H1 (cell line): ENCODE measurements around the gene LPCAT1.

Experiments
- CTCF ChIP-seq, 3 experiments: IDR thresholded peaks; 1 replicate in 2 of 3; 2 replicates in 1 of 3; pipeline versions ENCODE4 v1.5.1 to v1.6.1; 2011; ENCODE audit warnings: low read length in 3 of 3, mild to moderate bottlenecking in 3 of 3, inconsistent platforms in 2 of 3, low read depth in 1 of 3, moderate library complexity in 1 of 3; ENCODE audit not compliant: insufficient read depth in 1 of 3; ENCODE audit errors: control extremely low read depth in 1 of 3
- EZH2 ChIP-seq: fragments of 200-600 bp; sonication (generic); IDR thresholded peaks from 2 replicates; pipeline ENCODE4 v1.7.1; 2012; ENCODE audit warnings: low read depth, mild to moderate bottlenecking, moderate library complexity, low read length, inconsistent platforms; ENCODE audit not compliant: severe bottlenecking
- KDM4A ChIP-seq: IDR thresholded peaks from one replicate; pipeline ENCODE4 v1.7.1; 2012; ENCODE audit warnings: low read depth, mild to moderate bottlenecking, moderate library complexity, low read length, inconsistent platforms; ENCODE audit not compliant: severe bottlenecking
- POLR2A ChIP-seq, 2 experiments: IDR thresholded peaks; 1 replicate in 1 of 2; 2 replicates in 1 of 2; pipeline ENCODE4 v1.6.1; 2011; ENCODE audit warnings: low read depth in 2 of 2, low read length in 2 of 2, mild to moderate bottlenecking in 2 of 2; ENCODE audit errors: control extremely low read depth in 1 of 2
- SP2 ChIP-seq: IDR thresholded peaks from 2 replicates; pipeline ENCODE4 v1.6.1; 2012; ENCODE audit warnings: mild to moderate bottlenecking, low read length, inconsistent platforms
- ZNF274 ChIP-seq: IDR thresholded peaks from 2 replicates; pipeline ENCODE4 v1.7.0; 2012; ENCODE audit warnings: low read length, borderline replicate concordance; ENCODE audit errors: extremely low read depth

GRCh38 chr5:1526681-1527131 lies 2.9 kb upstream of the LPCAT1 start:
- TF ChIP-seq KDM4A (no peak), CTCF (IDR thresholded peaks at IDR 0.05; ENCODE audit: control extremely low read depth in 1 of 3, insufficient read depth in 1 of 3, low read depth in 1 of 3, low read length in 3 of 3) (no peak), SP2 (no peak), EZH2 (no peak), POLR2A (IDR thresholded peaks at IDR 0.05; ENCODE audit: control extremely low read depth in 1 of 2, low read depth in 2 of 2, low read length in 2 of 2) (no peak), ZNF274 (no peak)
